NOMO-1 (cell line): Measurements from ENCODE around the gene YPEL1.
"Not testable (repeated sequence)": the region's sequence is repeated elsewhere in the genome, so short reads cannot be mapped to it uniquely, and the experiment has no call there.

ENCODE experiments used
- DNase-seq, 2 experiments: peaks; one replicate each; lab custom pipeline; 2025; ENCODE audit not compliant: unreplicated experiment in 2 of 2; lab: John Stamatoyannopoulos, UW

Gene YPEL1

GRCh38 chr22:21754523-21754922 lies 18.9 kb upstream of the YPEL1 start:
- DNase-seq = peak; percentile 65 to 67

GRCh38 chr22:21753374-21754111 lies 17.9 kb upstream of the YPEL1 start:
- no peak for DNase-seq

DNA sequence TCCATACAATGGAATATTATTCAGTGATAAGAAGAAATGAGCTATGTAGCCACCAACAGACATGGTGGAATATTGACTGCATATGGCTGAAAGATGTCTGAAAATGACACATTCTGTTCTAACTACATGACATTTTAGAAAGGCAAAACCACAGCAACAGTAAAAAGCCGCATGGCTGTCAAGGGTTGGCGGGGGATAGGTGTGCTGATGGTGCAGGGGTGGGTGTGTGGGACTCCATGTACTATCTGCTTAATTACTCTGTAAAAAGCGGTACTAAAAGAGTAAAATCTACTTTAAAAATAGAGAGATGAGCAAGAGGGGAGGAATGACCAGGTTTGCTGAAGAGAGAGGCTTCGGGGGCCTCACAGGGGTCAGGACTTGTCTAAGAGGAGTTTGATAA lies 16.7 kb upstream of the YPEL1 start:
- DNase-seq = no peak

- DNase-seq = no peak
Measured at GRCh38 chr22:21745948-21746347, 10.4 kb upstream of the YPEL1 start.

DNA sequence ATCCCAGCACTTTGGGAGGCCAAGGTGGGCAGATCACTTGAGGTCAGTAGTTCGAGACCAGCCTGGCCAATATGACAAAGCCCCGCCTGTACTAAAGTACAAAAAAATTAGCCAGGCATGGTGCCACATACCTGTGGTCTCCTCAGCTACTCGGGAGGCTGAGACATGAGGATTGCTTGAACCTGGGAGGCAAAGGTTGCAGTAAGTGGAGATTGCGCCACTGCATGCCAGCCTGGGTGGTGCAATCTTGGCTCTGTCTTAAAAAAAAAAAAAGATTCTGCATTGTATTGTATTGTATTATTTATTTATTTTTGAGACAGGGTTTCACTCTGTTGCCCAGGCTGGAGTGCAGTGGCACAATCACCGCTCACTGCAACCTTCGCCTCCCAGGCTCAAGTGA lies 9.3 kb upstream of the YPEL1 start:
- not testable (repeated sequence) for DNase-seq

GRCh38 chr22:21741790-21742189 lies 6.2 kb upstream of the YPEL1 start:
- no peak for DNase-seq

DNA sequence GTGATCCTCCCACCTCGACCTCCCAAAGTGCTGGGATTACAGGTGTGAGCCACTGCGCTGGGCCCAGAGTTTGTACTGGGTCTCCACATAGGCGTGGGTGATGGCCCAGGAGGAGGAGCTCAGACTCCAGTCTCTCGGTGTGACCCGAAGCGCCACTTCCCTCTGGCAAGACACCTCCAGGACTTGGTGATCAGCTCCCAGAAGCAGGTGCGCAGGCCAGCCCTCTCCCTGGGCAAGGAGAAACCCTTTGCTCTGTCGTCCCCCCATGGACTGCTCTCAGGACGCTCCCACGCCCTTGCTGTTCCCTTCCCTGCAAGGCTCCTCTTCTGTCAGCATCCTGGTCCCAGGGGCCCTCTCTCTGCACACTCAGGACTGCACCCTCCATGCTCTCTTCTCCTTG lies 5.5 kb upstream of the YPEL1 start:
- DNase-seq = no peak

DNA sequence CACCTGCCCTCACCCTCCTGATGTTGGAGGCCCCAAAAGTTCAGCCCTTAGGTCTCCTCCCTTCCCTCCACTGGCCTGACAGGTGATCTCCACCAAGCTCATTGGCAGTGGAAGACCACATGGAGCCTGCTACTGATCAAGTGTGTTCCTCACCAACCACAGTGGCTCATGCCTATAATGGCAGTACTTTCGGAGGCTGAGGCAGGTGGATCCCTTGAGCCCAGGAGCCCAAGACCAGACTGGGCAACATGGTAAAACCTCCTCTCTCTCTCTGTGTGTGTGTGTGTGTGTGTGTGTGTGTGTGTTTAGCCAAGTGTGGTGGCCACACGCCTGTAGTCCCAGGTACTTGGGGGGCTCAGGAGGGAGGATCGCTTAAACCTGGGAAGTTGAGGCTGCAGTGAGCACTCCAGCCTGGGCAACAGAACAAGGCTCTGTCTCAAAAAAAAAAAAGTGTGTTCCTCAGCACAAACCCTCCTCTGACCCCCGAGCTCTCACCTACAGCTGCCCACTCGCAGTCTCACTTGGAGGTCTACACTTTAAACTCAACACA lies 4.3 kb upstream of the YPEL1 start:
- DNase-seq = no peak

DNA sequence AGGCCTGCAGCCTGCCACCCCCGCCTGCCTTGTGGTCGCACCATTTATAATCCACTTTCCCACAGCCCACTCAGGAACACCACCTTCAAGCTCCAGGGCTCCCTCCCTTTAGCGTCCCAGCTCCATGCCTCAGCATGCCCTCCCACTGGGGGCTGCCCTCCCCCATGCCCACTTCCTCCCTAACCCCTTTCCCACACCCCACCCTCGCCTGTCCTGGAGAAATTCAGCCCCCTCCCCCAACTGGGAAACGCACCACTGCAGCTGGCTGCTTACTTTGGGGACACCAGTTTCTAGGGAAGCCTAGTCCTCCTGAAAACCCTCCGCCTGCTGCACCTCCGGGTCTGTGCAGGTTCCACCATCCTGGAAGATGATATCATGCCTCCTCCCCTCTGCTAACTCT lies 3.4 kb upstream of the YPEL1 start:
- DNase-seq = no peak

- no peak for DNase-seq
Measured at GRCh38 chr22:21738081-21738480, 2.5 kb upstream of the YPEL1 start.

- DNase-seq = no peak
Measured at GRCh38 chr22:21736948-21737347, 1.4 kb upstream of the YPEL1 start.

DNA sequence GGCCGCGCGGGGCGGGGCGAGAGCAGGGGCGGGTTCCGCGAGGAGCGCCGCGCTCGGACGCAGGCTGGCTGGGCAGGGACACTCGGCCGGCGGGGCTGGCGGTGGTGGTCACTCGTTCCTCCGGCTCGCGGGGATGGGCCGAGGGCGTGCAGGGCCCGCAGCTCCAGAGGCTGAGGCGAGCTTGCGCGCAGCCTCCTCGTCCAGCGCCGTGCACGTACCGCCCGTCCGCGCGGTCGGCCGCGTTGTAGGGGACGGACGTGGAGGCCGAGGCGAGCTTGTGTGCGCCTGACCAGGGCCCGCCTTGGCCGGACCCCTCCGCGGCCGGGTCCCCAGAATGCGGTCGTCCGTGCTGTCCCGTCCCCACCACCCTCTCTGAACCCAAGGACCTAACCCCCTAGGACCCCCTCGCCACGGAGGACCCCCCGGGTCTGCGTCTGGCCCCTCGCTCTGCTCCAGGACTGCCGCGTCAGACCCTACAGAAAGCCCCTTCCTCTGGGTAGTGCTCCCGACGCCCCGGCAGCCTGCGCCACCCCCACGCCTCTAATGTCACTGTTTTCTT lies 569 bp upstream of the YPEL1 start:
- DNase-seq = no peak

DNA sequence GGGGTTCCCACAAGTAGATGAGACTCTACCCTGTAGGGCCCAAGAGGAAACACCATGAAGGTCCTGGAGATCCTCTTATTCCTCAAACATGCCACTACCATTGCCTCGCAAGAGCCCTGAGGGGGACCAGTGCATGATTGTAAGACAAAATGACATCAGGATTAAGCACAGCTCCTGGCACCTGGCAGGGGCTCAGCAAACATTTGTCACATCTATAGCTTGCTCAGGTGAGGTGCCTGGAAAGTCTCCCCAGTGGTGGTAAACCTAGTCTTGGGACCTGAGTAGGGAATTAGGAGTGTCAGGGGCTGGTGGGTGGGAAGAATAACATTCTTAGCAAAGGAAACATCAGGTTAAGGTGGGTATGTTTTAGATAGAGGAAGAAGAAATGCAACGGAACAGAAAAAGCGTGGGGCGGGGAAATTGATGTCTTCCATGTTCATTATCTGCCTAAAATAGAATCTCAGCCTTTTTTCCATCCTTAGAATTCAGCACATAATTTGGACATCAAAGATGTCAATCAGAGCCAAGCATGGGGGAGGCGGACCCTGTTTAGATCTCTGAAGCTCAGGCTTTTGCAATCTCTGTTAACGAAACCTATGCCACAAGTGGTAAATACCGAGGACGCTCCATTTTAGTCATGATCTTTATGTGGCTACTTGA lies 924 bp downstream of the YPEL1 start:
- DNase-seq = peak; percentile 26 to 41

GRCh38 chr22:21731503-21731902 lies 4.1 kb downstream of the YPEL1 start:
- no peak for DNase-seq

- no peak for DNase-seq
Measured at GRCh38 chr22:21730535-21731308, 4.9 kb downstream of the YPEL1 start.

- not testable (repeated sequence) for DNase-seq
Measured at GRCh38 chr22:21729184-21729583, 6.4 kb downstream of the YPEL1 start.

DNA sequence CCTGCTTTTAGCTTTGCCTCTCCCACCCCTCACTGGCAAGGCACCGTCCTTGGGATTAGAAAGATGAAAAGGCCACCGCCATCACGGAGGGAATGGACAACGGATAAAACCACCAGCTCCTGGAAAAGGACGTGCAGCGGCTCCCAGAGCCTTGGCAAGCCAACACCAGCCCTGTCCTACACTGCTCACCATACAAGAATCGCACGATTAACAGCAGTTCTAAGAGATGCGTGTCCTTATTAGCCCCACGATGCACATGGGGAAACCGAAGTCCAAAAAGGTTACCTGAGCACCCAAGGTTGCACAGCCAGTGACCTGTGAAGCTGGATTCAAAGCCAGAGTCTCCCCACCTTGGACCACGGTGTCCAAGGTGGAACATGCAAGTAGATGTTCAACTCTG lies 7.3 kb downstream of the YPEL1 start:
- DNase-seq = no peak

DNA sequence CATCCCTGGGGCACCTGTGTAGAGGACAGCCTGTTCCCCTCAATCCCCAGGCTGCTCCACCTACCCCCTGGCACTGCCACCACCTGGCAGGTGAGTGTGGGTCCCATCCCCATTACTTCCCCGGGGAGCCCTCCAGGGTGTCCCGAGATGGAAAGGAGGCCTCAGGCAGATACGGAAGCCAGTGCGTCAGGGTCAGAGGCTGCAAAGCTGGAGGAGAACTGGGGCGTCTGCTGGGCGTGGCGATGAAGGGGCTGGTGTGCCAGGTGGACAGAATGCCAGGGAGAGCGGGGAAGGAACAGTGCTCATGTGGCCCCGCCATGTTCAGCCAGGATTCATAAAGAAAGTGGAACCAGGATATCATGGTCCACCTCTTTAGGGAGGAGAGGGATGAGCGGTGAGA lies 7.8 kb downstream of the YPEL1 start:
- DNase-seq = no peak

DNA sequence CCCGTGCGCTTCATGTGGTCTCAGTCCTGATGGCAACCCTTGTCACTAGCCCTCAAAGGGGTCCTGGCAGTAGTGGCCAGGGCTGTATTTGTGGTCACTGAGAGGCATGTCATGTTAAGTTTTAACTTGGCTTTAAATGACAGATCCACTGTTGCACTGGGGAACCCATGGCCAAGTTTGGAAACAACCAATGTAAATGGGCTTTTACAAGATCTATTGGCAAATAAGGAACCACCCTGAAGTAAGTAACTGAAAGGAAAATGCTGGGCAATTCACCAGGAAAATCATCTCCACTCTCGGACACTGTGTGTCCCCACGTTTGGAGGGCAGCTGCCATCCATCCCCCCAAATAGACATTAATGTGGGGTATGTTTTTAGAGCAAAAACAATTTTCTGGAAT lies 8.4 kb downstream of the YPEL1 start:
- DNase-seq = no peak

- no peak for DNase-seq
Measured at GRCh38 chr22:21726650-21727049, 8.9 kb downstream of the YPEL1 start.

GRCh38 chr22:21725956-21726649 lies 9.5 kb downstream of the YPEL1 start:
- no peak for DNase-seq
